ENCODE results near the gene TTC33.

- TF ChIP-seq CTCF (IDR thresholded peaks at IDR 0.05; ENCODE audit: low read depth, low read length) (no peak), EZH2phosphoT487 (IDR thresholded peaks at IDR 0.05; ENCODE audit: low read depth) (no peak)
Measured at GRCh38 chr5:40634593-40634992, 121.2 kb downstream of the TTC33 start.

Data from OCI-LY3 (cell line).